Measurements from ENCODE around the gene VAMP5. TPM values are rescaled to one million over a fixed set of nuclear protein-coding genes. Genes with fewer than 3 reads are reported as not detected.
"Not testable (repeated sequence)": the region's sequence is repeated elsewhere in the genome, so short reads cannot be mapped to it uniquely, and the experiment has no call there.

Gene VAMP5
- total and polyA plus RNA-seq, 2 donors (not counting 1 experiment from before 2014, with no cell fraction given): 16.9 to 28.6 TPM

DNA sequence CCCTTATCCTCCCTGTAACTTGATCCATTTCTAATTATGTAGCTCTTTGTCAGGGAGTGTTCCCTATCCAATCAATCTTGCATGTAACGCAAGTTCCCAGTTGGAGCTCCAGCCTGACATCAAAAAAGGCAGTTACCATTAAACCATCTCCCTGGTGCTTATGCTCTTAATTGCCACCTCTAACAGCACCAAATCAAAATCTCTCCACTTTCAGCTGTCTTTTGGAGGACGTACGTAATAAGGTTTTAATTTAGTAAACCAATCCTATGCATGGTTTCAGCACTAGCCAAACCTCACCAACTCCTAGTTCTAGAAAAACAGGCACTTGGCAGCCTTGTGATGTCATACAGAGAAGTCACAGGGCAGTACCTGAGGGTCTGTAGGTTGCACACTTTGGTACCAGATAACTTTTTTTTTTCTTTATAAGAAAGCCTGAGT lies 40.0 kb upstream of the VAMP5 start:
- ATAC-seq (ENCODE audit: low read depth); H2AFZ ChIP-seq (ENCODE audit: insufficient read depth, low read depth, low read length, poor library complexity, severe bottlenecking); DNase-seq; H3K4me3 ChIP-seq (ENCODE audit: control extremely low read depth in 1 of 5, extremely low read depth in 1 of 5, insufficient read depth in 1 of 5, low read depth in 2 of 5, low read length in 4 of 5); H3K9me3 ChIP-seq (ENCODE audit: control extremely low read depth in 1 of 3, control insufficient read depth in 2 of 3, insufficient read depth in 1 of 3, low read length in 2 of 3); intact Hi-C loops (cut with micrococcal nuclease); H3K9me3 Mint-ChIP-seq (ENCODE audit: insufficient read depth); H3K27ac ChIP-seq (ENCODE audit: low read length in 2 of 2); H3K27me3 ChIP-seq (replicated peaks in 1 of 4; ENCODE audit: control extremely low read depth in 1 of 4, control insufficient read depth in 3 of 4, insufficient read depth in 4 of 4, low read length in 3 of 4); H3K4me3 Mint-ChIP-seq; H3K27me3 Mint-ChIP-seq; H3K27ac Mint-ChIP-seq; H3K4me2 ChIP-seq (replicated peaks; ENCODE audit: low read depth, low read length, poor library complexity, severe bottlenecking); H3K9ac ChIP-seq (ENCODE audit: low read length): not testable (repeated sequence)
- WGBS (ENCODE audit: insufficient coverage): 100% methylated on average over 3 of the region's 3 CpGs
- H3K4me1 ChIP-seq (ENCODE audit: control insufficient read depth in 2 of 2, insufficient read depth in 2 of 2, low read length in 2 of 2): peaks cover 16 to 19% of the 10 kb centered on the region in 2 donors
- POLR2A ChIA-PET: interaction anchor here (0.6 kb wide), 1 partner anchor 10 kb away, joined by 3 read pairs; no protein-coding TSS in a partner anchor
- H3K4me1 Mint-ChIP-seq: peaks cover 30% of the 10 kb centered on the region
- peaks cover 21% of the 10 kb centered on the region for H3K79me2 ChIP-seq (ENCODE audit: control insufficient read depth, insufficient read depth, low read length)
- peaks cover 10 to 51% of the 10 kb centered on the region in 2 experiments for H3K36me3 ChIP-seq (replicated peaks in 1 of 2; ENCODE audit: control extremely low read depth in 1 of 2, control insufficient read depth in 1 of 2, extremely low read depth in 1 of 2, insufficient read depth in 2 of 2, low read length in 1 of 2)
- CTCF ChIA-PET: interaction anchor here (1.0 to 1.1 kb wide), 2 partner anchors 57 to 153 kb away, joined by 3 read pairs; no protein-coding TSS in a partner anchor
- H4K20me1 ChIP-seq (ENCODE audit: control insufficient read depth, insufficient read depth, low read length, poor library complexity, severe bottlenecking): peaks cover 20% of the 10 kb centered on the region

DNA sequence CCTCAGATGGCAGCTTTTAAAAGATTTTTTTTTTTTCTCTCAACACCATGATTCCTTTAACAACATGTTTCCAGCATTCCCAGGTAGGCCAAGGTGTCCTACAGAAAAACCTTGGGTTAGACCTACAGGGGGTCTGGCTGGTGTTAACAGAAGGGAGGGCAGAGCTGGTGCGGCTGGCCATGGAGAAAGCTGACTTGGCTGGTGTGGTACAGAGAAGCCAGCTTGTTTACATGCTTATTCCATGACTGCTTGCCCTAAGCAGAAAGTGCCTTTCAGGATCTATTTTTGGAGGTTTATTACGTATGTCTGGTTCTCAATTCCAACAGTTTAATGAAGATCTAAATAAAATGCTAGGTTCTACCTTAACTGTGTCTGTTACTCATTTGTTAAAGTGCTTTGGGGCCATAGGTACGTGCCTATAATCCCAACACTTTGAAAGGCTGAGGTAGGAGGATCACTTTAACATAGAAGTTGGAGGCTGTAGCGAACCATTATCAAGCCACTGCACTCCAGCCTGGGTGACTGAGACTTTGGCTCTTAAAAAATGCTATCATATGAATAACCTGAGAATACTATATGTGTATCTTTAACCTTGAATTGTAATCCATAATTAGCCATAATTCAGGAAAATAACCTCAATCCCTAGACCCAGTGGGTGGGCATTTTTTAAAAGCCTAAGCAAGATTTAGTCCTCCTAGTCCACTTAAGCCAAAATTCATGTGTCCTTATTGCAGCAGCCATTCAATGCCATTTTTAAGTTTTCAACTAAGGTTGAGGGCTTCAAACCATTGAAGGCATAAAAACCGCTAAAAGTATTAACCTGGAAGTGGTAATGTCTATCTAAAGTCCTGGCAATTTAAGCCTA lies 39.1 kb upstream of the VAMP5 start:
- H3K4me1 Mint-ChIP-seq: peaks cover 24% of the 10 kb centered on the region
- peaks cover 13% of the 10 kb centered on the region for H3K79me2 ChIP-seq (ENCODE audit: control insufficient read depth, insufficient read depth, low read length)
- H3K4me3 ChIP-seq (ENCODE audit: control extremely low read depth in 1 of 5, extremely low read depth in 1 of 5, insufficient read depth in 1 of 5, low read depth in 2 of 5, low read length in 4 of 5); ATAC-seq (ENCODE audit: low read depth); H3K9me3 ChIP-seq (ENCODE audit: control extremely low read depth in 1 of 3, control insufficient read depth in 2 of 3, insufficient read depth in 1 of 3, low read length in 2 of 3); H3K27ac Mint-ChIP-seq; H3K9ac ChIP-seq (ENCODE audit: low read length); H3K9me3 Mint-ChIP-seq (ENCODE audit: insufficient read depth); H3K27ac ChIP-seq (ENCODE audit: low read length in 2 of 2); H3K4me2 ChIP-seq (replicated peaks; ENCODE audit: low read depth, low read length, poor library complexity, severe bottlenecking); H3K4me3 Mint-ChIP-seq; H3K27me3 ChIP-seq (replicated peaks in 1 of 4; ENCODE audit: control extremely low read depth in 1 of 4, control insufficient read depth in 3 of 4, insufficient read depth in 4 of 4, low read length in 3 of 4); H3K27me3 Mint-ChIP-seq; intact Hi-C loops (cut with micrococcal nuclease); H2AFZ ChIP-seq (ENCODE audit: insufficient read depth, low read depth, low read length, poor library complexity, severe bottlenecking); DNase-seq: not testable (repeated sequence)
- WGBS (ENCODE audit: insufficient coverage): no CpG with 5 or more reads among the region's 5 CpGs
- POLR2A ChIA-PET: interaction anchor here (0.6 to 0.7 kb wide), 2 partner anchors 10 to 124 kb away, joined by 3 to 4 read pairs; no protein-coding TSS in a partner anchor
- CTCF ChIA-PET: interaction anchor here (0.7 to 2.1 kb wide), 7 partner anchors 11 to 156 kb away, joined by 3 to 7 read pairs (median 3); no protein-coding TSS in a partner anchor
- peaks cover 15% of the 10 kb centered on the region for H4K20me1 ChIP-seq (ENCODE audit: control insufficient read depth, insufficient read depth, low read length, poor library complexity, severe bottlenecking)
- H3K36me3 ChIP-seq (replicated peaks in 1 of 2; ENCODE audit: control extremely low read depth in 1 of 2, control insufficient read depth in 1 of 2, extremely low read depth in 1 of 2, insufficient read depth in 2 of 2, low read length in 1 of 2): peaks cover 10 to 59% of the 10 kb centered on the region in 2 experiments
- H3K4me1 ChIP-seq (ENCODE audit: control insufficient read depth in 2 of 2, insufficient read depth in 2 of 2, low read length in 2 of 2): peaks cover 14% of the 10 kb centered on the region in 2 donors

Measured in B cell (primary cell).